HUES6 (cell line): ENCODE measurements around the gene PIM3.
A peak's percentile ranks its signal among the peaks of the same experiment; 100 is the strongest.

Experiments
- H3K27ac ChIP-seq: 2 replicates; pipeline ENCODE4 v1.7.0; 2013; ENCODE audit warnings: low read depth, mild to moderate bottlenecking, low read length, inconsistent platforms
- H3K27me3 ChIP-seq: 2 replicates; pipeline ENCODE4 v1.6.1; 2013; ENCODE audit warnings: low read length; ENCODE audit not compliant: control insufficient read depth, insufficient read depth
- H3K36me3 ChIP-seq: 2 replicates; pipeline ENCODE4 v1.6.1; 2013; ENCODE audit warnings: low read length; ENCODE audit not compliant: control insufficient read depth, insufficient read depth
- H3K4me1 ChIP-seq: 2 replicates; pipeline ENCODE4 v1.6.1; 2013; ENCODE audit warnings: low read length; ENCODE audit not compliant: control insufficient read depth, insufficient read depth
- H3K4me3 ChIP-seq: 2 replicates; pipeline ENCODE4 v1.5.1; 2013; ENCODE audit warnings: low read depth, low read length
- H3K9ac ChIP-seq: one replicate; pipeline ENCODE4 v1.6.1; 2013; ENCODE audit warnings: mild to moderate bottlenecking, low read length
- H3K9me3 ChIP-seq: 2 replicates; pipeline ENCODE4 v1.6.1; 2013; ENCODE audit warnings: low read depth, low read length; ENCODE audit not compliant: control insufficient read depth, insufficient read depth

Gene PIM3

DNA sequence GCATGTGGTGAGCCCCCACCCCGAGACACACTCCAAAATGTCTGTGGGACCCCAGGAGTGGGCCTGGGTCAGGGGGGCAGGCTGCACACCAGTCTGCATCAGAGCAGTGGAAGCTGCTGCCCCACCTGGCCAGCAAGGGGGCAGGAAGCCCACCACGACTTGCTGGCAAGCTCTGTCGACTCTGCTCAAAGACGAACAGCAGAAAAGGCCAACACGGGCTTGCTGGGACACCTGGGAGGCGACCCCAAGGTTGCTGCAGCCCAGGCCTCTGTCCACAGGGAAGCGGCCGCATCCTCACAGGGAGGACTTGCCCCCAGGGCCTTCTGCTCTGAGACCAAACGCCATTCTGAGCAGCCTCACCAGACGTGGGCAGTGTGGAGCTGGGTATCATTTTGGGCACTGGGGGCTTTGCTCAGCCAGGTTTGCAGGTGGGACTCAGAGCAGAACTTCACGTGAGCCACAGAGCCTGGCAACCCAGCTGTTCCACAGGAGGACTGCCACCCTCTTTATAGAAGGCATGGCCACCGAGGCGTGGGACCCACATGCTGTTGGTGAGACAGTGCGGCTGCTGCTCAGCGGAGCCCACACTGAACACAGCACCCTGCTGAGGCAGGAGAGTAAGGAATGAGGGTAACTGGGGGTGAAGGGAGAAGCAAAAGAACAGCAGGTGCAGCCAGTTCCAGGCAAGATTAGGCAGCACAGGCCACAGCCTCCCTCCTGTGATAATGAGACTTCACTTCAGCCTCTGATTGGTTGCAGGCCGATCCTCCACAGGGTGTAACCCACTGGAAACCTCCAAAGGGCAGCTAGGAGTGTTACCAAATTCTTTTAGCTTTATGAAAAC is 41.0 kb downstream of the PIM3 start:
- Histone ChIP-seq H3K4me1 (peaks cover 9% of the 10 kb centered on the region), H3K4me3 (no peak overlapping the region), H3K27ac (no peak overlapping the region), H3K9ac (no peak overlapping the region), H3K9me3 (no peaks in the 10 kb centered on the region), H3K36me3 (no peaks in the 10 kb centered on the region), H3K27me3 (peaks cover 25% of the 10 kb centered on the region)

GRCh38 chr22:50002791-50003190 is 42.2 kb downstream of the PIM3 start:
- peaks cover 9% of the 10 kb centered on the region for H3K4me1 ChIP-seq
- no peak overlapping the region for H3K27ac ChIP-seq
- peaks cover 25% of the 10 kb centered on the region for H3K27me3 ChIP-seq
- H3K9ac ChIP-seq, result no peak overlapping the region
- no peaks in the 10 kb centered on the region for H3K9me3 ChIP-seq
- no peak overlapping the region for H3K4me3 ChIP-seq
- no peaks in the 10 kb centered on the region for H3K36me3 ChIP-seq

GRCh38 chr22:50004918-50005317 is 44.3 kb downstream of the PIM3 start:
- H3K9me3 ChIP-seq, result no peaks in the 10 kb centered on the region
- no peak overlapping the region for H3K4me3 ChIP-seq
- H3K4me1 ChIP-seq, result peaks cover 15% of the 10 kb centered on the region
- H3K9ac ChIP-seq, result no peak overlapping the region
- no peak overlapping the region for H3K27ac ChIP-seq
- H3K27me3 ChIP-seq, result peaks cover 31% of the 10 kb centered on the region
- no peaks in the 10 kb centered on the region for H3K36me3 ChIP-seq

GRCh38 chr22:50007057-50007511 is 46.5 kb downstream of the PIM3 start:
- Histone ChIP-seq H3K27me3 (peaks cover 29% of the 10 kb centered on the region), H3K4me3 (no peak overlapping the region), H3K36me3 (no peaks in the 10 kb centered on the region), H3K4me1 (peaks cover 25% of the 10 kb centered on the region), H3K9me3 (no peaks in the 10 kb centered on the region), H3K27ac (no peak overlapping the region), H3K9ac (no peak overlapping the region)

GRCh38 chr22:50008151-50009040 is 47.8 kb downstream of the PIM3 start:
- H3K9ac ChIP-seq, result no peak overlapping the region
- H3K9me3 ChIP-seq, result no peaks in the 10 kb centered on the region
- peaks cover 32% of the 10 kb centered on the region for H3K4me1 ChIP-seq
- H3K4me3 ChIP-seq, result no peak overlapping the region
- H3K27ac ChIP-seq, result no peak overlapping the region
- peaks cover 43% of the 10 kb centered on the region for H3K27me3 ChIP-seq
- no peaks in the 10 kb centered on the region for H3K36me3 ChIP-seq

DNA sequence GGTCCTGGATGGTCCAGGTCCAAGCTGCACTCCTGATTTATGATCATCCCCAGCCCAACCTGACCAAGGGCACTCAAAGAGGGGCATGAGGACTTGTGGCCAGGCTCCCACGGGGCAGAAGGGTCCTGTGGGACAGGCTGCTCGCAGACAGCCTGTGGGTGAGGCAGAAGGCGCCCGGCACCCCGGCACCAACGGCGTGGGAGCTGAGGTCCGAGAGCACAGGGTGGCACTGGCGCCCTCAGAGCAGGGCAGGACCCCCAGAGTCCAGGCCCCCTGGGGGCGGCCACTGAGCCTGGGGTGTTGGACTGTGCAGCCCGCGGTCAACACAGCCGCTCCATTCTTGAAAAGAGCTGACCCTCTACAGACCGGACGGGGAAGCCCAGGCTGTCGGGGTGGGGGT is 48.7 kb downstream of the PIM3 start:
- H3K4me1 ChIP-seq, result peaks cover 32% of the 10 kb centered on the region
- no peak overlapping the region for H3K4me3 ChIP-seq
- no peak overlapping the region for H3K27ac ChIP-seq
- no peak overlapping the region for H3K9ac ChIP-seq
- no peaks in the 10 kb centered on the region for H3K36me3 ChIP-seq
- peaks cover 51% of the 10 kb centered on the region for H3K27me3 ChIP-seq
- H3K9me3 ChIP-seq, result no peaks in the 10 kb centered on the region

- Histone ChIP-seq H3K27me3 (peaks cover 59% of the 10 kb centered on the region), H3K4me3 (peak overlapping the region; percentile 36), H3K27ac (no peak overlapping the region)
Measured at GRCh38 chr22:50009765-50010675, 49.4 kb downstream of the PIM3 start.

GRCh38 chr22:50010676-50011446 is 50.3 kb downstream of the PIM3 start:
- peaks cover 67% of the 10 kb centered on the region for H3K27me3 ChIP-seq
- no peaks in the 10 kb centered on the region for H3K9me3 ChIP-seq
- H3K27ac ChIP-seq, result no peak overlapping the region
- H3K36me3 ChIP-seq, result no peaks in the 10 kb centered on the region
- H3K9ac ChIP-seq, result no peak overlapping the region
- peak overlapping the region; percentile 37 for H3K4me3 ChIP-seq
- H3K4me1 ChIP-seq, result peaks cover 32% of the 10 kb centered on the region

More at GRCh38 chr22:50009765-50010675, 49.4 kb downstream of the PIM3 start:
- H3K36me3 ChIP-seq, result no peaks in the 10 kb centered on the region
- no peak overlapping the region for H3K9ac ChIP-seq
- peaks cover 32% of the 10 kb centered on the region for H3K4me1 ChIP-seq
- H3K9me3 ChIP-seq, result no peaks in the 10 kb centered on the region

GRCh38 chr22:50011447-50012210 is 51.1 kb downstream of the PIM3 start:
- peaks cover 75% of the 10 kb centered on the region for H3K27me3 ChIP-seq
- H3K4me1 ChIP-seq, result peaks cover 27% of the 10 kb centered on the region
- H3K4me3 ChIP-seq, result peak overlapping the region; percentile 37
- no peak overlapping the region for H3K9ac ChIP-seq
- H3K9me3 ChIP-seq, result no peaks in the 10 kb centered on the region
- no peak overlapping the region for H3K27ac ChIP-seq
- H3K36me3 ChIP-seq, result no peaks in the 10 kb centered on the region
